DND-41 (cell line): ENCODE results near the gene CLECL1.

Experiments
- CTCF ChIP-seq: IDR thresholded peaks from 2 replicates; pipeline ENCODE4 v1.5.1; 2012; ENCODE audit warnings: borderline replicate concordance, low read length, moderate library complexity, mild to moderate bottlenecking; ENCODE audit not compliant: poor library complexity, severe bottlenecking; ENCODE audit errors: extremely low read depth
- EZH2 ChIP-seq: IDR thresholded peaks from 3 replicates; pipeline ENCODE4 v1.6.1; 2012; ENCODE audit warnings: borderline replicate concordance, low read depth, mild to moderate bottlenecking, moderate library complexity, low read length, inconsistent platforms; ENCODE audit not compliant: severe bottlenecking

GRCh38 chr12:9698681-9699080, 34.2 kb downstream of the CLECL1 start:
- no peak for TF ChIP-seq CTCF
- TF ChIP-seq EZH2 = no peak
